Stimulated activated CD4-positive, alpha-beta T cell treated with anti-CD3 and anti-CD28 coated beads, Interleukin-4, amount 100 ng/mL, for 24 hours (primary cell): ENCODE measurements around the gene OR10H1.
"Not testable (repeated sequence)": the region's sequence is repeated elsewhere in the genome, so short reads cannot be mapped to it uniquely, and the experiment has no call there.

Experiments
- DNase-seq: peaks from one replicate; pipeline ENCODE4 v3.0.0-alpha.2; 2020

Gene OR10H1

GRCh38 chr19:15828121-15828610 lies 12.7 kb upstream of the OR10H1 start:
- no peak for DNase-seq

DNA sequence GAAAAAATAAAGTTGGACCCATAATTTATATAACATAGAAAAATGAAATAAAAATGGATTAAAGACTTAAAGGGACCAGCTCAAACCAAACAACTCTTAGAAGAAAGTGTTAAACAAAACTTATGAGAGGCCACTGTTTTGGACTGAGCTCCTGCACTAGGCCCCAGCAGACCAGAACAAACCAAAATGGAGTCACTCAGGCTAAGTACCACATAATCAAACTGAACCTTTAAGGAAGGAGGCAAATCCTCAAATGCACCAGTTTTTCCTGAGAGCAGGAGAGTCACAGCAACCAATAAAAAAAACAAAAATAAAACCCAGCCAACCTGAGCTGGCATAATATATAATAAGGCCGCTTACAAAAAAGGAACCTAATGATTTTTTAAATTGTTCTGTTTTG lies 10.3 kb upstream of the OR10H1 start:
- no peak for DNase-seq

- DNase-seq, result no peak
These were observed 5.2 kb upstream of the OR10H1 start for GRCh38 chr19:15820646-15821045.

DNA sequence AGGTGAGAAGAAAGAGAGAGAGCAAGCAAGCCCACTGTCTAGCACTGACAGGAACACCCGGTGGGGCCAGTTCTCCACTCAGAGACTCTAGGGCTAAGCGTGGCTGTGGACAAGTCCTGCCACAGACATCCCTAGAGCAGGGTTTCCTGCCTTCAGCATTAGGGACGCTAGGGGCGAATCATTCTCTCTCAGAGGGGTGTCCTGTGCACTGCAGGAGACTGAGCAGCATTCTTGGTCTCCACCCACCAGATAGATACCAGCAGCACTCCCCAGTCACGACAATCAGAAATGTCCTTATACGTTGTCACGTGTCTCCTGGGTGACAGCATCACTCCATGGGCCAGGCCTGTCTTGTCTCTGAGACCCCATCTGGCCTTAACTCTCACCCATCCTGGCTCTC lies 1.5 kb downstream of the OR10H1 start:
- DNase-seq, result no peak

DNA sequence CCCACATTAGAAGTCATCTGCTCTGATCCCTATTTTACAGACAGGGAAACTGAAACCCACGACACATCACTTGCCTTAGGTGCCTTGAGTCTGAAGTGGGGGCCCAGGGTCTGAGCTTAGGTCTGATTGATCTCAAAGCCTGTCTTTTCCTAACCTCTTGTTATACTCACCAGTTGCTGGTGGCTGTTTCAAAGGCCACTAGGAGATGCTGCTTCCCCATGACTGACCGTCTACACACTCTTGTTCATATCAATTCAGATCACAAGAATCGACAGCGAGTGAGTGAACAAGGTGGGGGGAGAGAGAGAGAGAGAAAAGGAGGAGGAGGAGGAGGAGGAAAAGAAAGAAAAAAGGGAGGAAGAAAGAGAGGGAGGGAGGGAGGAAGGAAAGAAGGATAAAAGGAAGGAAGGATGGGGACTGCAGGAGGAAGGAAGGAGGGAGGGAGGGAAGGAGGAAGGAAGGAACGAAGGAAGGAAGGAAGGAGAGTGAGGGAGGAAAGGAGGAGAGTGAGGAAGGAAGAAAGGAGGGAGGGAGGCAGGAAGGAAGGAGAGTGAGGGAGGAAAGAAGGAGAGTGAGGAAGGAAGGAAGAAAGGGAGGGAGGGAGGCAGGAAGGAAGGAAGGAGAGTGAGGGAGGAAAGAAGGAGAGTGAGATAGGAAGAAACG lies 3.3 kb downstream of the OR10H1 start:
- peak; percentile 12 for DNase-seq

- no peak for DNase-seq
These were observed 4.0 kb downstream of the OR10H1 start for GRCh38 chr19:15811476-15811875.

DNA sequence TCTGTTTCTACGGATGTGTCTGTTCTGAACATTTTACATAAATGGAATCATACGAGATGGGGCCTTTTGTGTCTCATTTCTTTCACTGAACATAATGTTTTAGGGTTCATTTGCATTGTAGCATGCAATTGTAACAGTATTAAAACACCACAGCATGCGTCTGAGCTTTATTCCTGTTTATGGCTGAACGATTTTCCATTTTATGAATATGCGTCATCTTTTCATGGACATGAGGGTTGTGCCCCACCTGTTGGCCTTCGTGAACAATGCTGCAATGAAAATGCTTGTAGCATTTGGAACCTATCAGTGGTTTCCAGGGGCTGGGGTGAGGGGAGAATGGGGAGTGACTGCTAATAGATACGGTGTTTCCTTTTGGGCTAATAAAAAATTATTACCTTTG lies 5.1 kb downstream of the OR10H1 start:
- no peak for DNase-seq

DNA sequence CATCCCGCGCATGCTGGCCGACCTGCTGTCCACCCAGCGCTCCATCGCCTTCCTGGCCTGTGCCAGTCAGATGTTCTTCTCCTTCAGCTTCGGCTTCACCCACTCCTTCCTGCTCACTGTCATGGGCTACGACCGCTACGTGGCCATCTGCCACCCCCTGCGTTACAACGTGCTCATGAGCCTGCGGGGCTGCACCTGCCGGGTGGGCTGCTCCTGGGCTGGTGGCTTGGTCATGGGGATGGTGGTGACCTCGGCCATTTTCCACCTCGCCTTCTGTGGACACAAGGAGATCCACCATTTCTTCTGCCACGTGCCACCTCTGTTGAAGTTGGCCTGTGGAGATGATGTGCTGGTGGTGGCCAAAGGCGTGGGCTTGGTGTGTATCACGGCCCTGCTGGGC lies 21.2 kb downstream of the OR10H1 start:
- not testable (repeated sequence) for DNase-seq

DNA sequence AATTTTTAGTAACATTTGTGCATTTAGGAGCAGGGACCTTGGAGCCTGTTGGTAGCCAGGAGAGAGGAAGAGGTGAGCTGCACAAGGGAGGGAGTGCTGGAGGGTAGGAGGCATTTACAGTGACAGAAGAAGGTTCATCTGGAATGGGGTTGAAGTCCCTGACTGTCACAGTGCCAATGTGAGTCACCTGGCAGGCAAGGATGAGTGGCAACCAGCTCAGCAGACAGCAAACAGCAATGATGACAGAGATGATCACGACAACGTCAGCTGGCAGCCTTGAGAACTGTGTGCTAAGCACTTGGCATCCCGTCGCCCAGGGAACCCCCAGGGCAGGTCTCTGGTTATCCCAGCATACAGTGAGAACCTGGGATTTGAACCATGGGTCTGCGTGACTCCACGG lies 25.4 kb downstream of the OR10H1 start:
- DNase-seq, result no peak

- DNase-seq, result no peak
These were observed 26.7 kb downstream of the OR10H1 start for GRCh38 chr19:15788594-15789270.

- no peak for DNase-seq
These were observed 27.8 kb downstream of the OR10H1 start, which contains the start of gene OR10H5 for GRCh38 chr19:15787611-15788155. Gene OR10H5, plus strand, starts transcription at chr19:15787661. Its CDS starts 6,388 bp downstream, at chr19:15794049.

DNA sequence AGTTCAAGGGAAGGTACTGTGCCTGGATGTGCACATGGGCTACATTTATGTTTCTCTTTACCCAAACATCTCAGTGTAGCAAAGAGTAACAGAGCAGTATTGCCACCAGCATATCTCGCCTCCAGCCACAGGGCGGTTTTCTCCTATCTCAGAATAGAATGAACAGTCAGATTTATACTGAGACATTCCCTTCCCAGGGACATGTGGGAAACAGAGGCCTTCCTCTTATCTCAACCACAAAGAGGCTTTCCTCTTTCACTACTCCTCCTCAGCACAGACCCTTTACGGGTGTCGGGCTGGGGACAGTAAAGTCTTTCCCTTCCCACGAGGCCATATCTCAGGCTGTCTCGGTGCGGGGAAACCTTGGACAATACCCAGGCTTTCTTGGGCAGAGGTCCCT lies 32.6 kb downstream of the OR10H1 start:
- not testable (repeated sequence) for DNase-seq

- no peak for DNase-seq
These were observed 33.3 kb downstream of the OR10H1 start for GRCh38 chr19:15782211-15782610.

- no peak for DNase-seq
These were observed 33.8 kb downstream of the OR10H1 start for GRCh38 chr19:15781661-15782060.

- DNase-seq, result no peak
These were observed 34.6 kb downstream of the OR10H1 start for GRCh38 chr19:15780610-15781418.

GRCh38 chr19:15779756-15780476 lies 35.5 kb downstream of the OR10H1 start:
- DNase-seq, result no peak

DNA sequence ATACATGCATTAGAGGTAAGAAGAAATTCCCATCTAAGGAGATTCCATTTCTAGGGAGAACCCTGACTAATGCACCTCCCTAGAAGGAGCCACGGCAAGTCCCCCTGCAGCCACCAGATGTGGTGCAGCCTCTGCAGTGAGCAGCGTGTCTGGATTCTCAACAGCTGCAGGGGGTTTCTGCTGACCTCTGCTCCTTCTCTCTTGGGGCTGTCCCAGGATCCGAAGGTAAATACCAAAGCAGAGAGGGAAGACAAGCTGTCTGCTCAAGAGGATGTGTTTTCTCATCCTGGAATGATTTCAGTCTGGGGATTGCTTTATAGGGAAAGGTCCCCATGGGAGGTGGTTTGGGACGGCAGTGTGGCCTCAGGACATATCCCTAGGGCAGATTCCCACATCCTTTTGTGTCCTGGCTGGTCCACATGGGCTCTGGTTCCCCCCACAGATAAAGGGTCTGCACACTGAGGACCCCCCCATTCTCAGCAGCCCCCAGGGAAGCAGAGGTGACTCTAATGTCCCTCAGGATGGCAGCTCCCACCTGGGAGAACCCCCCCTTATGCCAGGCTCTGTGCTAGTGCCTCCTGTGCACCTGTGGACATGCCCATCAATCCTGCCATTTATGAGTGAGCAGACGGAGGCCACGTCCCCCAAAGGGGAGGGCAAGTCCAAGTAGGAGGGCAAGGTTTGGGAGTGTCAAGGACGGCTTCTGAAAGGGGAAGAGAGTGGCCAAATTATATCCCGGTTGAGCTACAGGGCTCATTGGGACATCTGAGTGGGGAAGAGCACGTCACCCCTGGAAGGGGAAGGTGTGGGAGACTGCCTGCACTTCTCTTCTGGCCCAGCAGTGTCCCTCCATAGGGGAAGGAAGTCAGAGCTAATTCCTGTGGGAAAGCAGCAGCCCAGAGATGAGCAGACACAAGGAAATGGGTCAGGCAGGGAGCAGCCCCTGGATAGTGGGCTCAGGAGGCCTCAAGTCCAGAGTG lies 38.2 kb downstream of the OR10H1 start:
- DNase-seq, result no peak

- DNase-seq, result no peak
These were observed 39.2 kb downstream of the OR10H1 start for GRCh38 chr19:15776264-15776663.

DNA sequence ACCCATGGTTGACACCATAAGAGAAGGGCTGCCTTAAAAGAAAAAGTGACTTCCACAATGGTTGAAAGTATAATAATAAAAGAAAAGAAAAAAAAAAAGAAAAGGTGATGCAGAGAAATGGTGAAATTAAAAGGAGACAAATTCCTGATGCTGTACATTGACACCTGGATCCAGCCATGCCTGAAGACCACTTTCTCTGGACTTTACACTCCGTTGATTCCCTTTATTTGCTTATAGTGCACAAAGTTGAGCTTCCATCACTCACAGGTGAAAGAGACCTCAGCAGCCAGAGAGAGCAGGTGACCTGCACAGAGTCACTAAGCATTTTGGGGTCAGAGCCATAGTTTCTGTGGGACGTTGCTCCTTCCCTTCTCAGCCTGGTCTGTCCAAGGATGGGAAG lies 40.2 kb downstream of the OR10H1 start:
- no peak for DNase-seq

- DNase-seq, result not testable (repeated sequence)
These were observed 41.3 kb downstream of the OR10H1 start for GRCh38 chr19:15774159-15774558.

DNA sequence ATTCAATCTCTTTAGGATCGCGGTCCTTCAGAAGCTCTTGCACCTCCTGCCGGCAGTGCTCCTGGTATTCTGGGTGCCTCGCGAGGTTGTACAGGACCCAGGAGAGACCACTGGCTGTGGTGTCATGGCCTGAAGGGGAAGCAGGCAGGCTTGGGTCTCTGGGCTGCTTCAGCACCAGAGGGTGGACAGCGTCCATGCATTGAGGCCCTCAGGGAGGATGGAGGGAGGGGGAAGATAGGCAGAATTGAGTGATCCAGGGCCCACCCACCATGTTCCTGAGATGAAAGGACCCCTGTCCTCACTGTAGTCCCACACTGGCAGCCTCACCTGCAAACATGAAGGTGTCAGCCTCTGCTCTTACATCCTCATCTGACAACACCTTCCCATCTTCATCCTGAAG lies 45.9 kb downstream of the OR10H1 start:
- DNase-seq, result no peak
